Coronary artery (tissue), 2 donors: ENCODE results near the gene ANKRD36C.
"Not testable (repeated sequence)": the region's sequence is repeated elsewhere in the genome, so short reads cannot be mapped to it uniquely, and the experiment has no call there.

Source experiments
- DNase-seq: peaks from one replicate; pipeline ENCODE4 v3.0.0-alpha.2; 2017; ENCODE audit warnings: low spot score
- H3K27ac ChIP-seq, 2 donors: fragments of 200-600 bp; sonication (generic); one replicate each; pipeline ENCODE4 v1.5.1; 2016 to 2019
- H3K4me3 ChIP-seq: fragments of 200-600 bp; sonication (generic); 2 replicates; pipeline ENCODE4 v1.5.1; 2016; ENCODE audit warnings: mild to moderate bottlenecking, moderate library complexity
- TF ChIP-seq, protein P1 (sequence below): fragments of 200-600 bp; sonication (generic); IDR thresholded peaks from one replicate; pipeline ENCODE4 v1.5.1; 2019; ENCODE audit warnings: antibody characterized with exemption

Gene ANKRD36C

DNA sequence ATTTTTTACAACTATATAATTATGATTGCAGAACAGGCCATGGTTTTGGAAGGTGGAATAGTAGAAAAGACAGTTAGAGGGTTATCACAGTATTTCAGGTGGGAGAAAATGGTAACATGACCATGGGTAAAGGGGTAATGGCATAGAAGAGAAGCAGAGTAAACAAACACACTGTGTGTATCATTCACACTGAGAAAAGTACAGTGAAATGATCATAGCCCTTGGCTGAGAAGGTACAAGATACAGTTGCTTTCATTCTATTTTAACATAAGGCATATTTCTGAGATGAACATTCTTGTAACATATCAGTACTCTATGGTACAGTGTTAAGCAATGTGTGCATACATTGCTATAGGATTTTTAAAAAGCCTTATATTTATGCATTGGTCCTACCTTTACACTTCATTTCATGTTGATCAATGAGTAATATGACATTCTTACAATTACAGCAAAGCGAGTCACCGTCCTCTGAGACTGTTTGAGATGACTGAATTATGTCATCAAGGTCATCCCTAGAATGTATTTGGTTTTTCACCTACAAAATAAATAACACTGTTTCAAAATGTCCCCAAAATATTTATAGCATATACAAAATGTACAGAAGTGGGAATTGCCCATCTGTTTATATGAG, 124.5 kb downstream of the ANKRD36C start:
- H3K4me3 ChIP-seq, H3K27ac ChIP-seq, DNase-seq: not testable (repeated sequence)

DNA sequence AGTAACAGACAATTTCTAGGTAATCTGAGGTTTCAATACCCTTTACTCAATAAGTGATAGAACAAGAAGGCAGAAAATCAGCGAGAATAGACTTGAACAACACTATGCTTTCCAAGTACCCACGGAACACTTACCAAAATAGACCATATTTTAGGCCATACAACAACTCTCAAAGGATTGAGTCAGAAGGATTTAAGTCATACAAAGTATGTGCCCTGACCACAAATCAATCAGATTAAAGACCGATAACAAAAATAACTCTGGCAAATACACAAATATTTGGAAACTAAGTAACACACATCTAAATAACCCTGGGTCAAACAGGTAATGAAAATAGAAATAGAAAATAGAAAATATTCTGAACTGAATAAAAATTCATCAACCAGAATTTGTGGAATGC, 129.5 kb downstream of the ANKRD36C start:
- not testable (repeated sequence) for H3K4me3 ChIP-seq, DNase-seq, H3K27ac ChIP-seq

DNA sequence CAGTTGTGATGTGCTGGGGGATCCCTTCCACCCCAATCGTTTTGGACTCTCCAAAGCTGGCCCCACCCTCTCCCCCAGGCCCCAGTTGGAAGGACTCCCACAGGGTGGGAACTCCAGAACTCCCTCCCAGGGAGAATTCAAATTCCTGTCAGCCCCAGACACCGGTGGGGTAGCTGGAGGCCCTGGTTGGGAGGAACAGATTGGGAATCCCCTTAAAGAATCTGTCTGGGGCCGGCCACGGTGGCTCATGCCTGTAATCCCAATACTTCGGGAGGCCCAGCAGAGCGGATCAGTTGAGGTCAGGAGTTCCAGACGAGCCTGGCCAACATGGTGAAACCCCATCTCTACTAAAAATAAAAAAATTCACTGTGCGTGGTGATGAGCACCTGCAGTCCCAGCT, 155.5 kb downstream of the ANKRD36C start:
- no peak overlapping the region for H3K4me3 ChIP-seq
- TF ChIP-seq, protein P1, sequence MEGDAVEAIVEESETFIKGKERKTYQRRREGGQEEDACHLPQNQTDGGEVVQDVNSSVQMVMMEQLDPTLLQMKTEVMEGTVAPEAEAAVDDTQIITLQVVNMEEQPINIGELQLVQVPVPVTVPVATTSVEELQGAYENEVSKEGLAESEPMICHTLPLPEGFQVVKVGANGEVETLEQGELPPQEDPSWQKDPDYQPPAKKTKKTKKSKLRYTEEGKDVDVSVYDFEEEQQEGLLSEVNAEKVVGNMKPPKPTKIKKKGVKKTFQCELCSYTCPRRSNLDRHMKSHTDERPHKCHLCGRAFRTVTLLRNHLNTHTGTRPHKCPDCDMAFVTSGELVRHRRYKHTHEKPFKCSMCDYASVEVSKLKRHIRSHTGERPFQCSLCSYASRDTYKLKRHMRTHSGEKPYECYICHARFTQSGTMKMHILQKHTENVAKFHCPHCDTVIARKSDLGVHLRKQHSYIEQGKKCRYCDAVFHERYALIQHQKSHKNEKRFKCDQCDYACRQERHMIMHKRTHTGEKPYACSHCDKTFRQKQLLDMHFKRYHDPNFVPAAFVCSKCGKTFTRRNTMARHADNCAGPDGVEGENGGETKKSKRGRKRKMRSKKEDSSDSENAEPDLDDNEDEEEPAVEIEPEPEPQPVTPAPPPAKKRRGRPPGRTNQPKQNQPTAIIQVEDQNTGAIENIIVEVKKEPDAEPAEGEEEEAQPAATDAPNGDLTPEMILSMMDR = no peak
- DNase-seq = no peak
- H3K27ac ChIP-seq = no peak overlapping the region

DNA sequence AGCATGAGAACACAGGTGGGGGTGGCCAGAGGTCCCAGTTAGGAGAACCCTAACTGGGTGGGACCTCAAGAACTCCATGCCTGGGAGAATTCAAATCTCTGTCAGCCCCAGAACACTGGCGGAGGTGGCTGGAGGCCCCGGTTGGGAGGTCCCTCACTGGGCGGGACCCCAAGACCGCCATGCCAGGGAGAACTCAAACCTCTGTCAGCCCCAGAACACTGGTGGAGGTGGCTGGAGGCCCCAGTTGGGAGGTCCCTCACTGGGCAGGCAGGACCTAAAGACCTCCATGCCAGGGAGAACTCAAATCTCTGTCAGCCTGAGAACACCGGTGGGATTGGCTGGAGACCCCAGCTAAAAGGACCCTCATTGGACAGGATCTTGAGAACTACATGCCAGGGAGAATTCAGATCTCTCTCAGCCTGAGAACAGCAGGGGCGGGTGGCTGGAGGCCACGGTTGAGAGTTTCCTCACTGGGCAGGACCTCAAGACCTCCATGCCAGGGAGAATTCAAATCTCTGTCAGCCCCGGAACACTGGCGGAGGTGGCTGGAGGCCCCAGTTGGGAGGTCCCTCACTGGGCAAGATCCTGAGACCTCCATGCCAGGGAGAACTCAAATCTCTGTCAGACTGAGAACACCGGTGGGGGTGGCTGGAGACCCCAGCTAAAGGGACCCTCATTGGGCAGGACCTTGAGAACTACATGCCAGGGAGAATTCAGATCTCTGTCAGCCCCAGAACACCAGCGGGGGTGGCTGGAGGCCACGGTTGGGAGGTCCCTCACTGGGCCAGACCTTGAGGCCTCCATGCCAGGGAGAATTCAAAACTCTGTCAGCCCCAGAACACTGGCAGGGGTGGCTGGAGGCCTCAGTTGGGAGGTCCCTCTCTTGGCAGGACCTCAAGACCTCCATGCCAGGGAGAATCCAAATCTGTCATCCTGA, 157.3 kb downstream of the ANKRD36C start:
- DNase-seq, H3K4me3 ChIP-seq, H3K27ac ChIP-seq: not testable (repeated sequence)

DNA sequence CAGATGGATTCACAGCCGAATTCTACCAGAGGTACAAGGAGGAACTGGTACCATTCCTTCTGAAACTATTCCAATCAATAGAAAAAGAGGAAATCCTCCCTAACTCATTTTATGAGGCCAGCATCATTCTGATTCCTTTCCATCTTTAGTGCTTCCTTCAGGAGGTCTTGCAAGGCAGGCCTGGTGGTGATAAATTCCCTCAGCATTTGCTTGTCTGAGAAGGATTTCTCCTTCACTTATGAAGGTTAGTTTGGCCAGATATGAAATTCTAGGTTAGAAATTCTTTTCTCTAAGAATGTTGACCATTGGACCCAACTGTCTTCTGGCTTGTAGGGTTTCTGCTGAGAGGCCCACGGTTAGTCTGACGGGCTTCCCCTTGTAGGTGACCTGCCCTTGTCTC, 167.4 kb downstream of the ANKRD36C start:
- not testable (repeated sequence) for H3K4me3 ChIP-seq, DNase-seq, H3K27ac ChIP-seq

DNA sequence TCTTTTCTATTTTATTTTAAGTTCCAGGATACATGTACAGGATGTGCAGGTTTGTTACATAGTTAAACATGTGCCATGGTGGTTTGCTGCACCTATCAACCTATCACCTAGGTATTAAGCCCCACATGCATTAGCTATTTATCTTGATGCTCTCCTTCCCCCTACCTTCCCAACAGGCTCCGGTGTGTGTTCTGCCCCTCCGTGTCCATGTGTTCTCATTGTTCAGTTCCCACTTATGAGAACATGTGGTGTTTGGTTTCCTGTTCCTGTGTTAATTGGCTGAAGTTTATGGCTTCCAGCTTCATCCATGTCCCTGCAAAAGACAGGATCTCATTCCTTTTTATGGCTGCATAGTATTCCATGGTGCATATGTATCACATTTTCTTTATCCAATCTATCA, 174.1 kb downstream of the ANKRD36C start:
- H3K4me3 ChIP-seq, DNase-seq, H3K27ac ChIP-seq: not testable (repeated sequence)

DNA sequence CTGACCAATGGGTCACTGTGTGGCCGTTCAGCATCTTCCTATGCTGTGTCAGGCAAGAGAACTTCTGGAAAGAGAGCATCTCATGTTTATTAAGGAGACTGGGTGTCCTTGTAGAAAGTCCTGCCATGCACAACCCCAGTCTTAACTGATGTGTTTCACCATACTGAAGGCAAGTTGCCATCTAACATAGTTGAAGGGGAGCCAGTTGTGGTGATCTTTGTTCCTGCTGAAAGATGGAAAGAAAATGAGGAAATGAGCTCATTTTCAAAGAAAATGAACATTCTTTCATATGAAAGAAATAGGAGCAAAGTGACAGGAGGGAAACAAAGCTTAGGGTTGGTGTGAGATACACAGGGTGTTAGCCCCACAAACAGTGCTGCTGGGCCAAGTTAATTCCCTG, 178.3 kb downstream of the ANKRD36C start:
- H3K4me3 ChIP-seq, H3K27ac ChIP-seq, DNase-seq: not testable (repeated sequence)

DNA sequence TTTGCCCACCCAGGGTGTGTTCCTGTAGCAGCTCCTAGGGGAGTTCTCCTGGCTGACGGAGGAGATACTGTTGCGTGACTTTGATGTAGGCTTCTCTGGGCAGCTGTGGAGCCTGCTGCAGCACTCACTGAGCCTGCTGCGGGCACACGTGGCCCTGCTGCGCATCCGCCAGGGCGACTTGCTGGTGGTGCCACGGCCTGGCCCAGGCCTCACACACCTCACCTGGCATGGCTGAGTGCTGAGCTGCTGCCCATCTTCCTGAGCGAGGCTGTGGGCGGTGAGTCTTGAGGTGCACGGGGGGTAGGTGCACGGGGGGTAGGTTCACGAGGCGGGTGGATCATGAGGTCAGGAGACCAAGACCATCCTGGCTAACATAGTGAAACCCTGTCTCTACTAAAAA, 191.7 kb downstream of the ANKRD36C start:
- DNase-seq = no peak
- H3K4me3 ChIP-seq = no peak overlapping the region
- TF ChIP-seq, protein P1 = no peak
- no peak overlapping the region for H3K27ac ChIP-seq

DNA sequence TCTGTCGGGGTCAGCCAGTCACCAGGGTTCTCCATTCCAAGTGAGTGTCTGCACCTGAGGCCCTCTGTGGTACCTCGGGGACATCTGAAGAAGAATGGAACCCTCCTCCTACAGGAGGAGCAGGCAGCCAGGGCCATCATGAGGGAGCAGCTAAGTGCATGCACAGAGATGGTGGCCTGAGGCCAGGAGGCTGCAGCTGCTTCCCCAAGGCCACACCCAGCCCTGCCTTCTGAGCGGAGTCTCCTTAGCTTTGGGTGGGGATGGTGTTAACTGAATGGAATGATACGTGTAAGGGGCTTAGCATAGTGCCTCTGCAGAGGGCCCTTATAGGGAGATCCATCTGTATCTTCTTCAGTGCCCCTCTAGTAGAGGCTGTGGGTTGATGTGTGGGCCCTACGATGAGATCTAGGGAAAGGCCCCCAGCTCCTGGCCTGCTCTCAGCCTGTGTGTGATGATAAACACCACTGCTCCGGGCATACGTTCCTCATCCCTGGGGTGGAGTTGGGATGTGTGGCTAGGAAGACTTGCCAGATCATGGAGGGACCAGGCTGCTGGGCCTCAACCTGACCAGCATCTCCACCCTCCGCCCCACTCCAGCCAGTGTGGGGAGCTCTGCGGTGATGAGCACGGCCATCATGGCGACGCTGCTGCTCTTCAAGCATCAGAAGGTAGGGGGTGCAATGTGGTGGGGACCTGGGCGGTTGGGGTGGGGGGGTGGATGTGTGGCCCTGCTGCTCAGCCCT, 192.3 kb downstream of the ANKRD36C start:
- not testable (repeated sequence) for H3K4me3 ChIP-seq, DNase-seq, H3K27ac ChIP-seq

DNA sequence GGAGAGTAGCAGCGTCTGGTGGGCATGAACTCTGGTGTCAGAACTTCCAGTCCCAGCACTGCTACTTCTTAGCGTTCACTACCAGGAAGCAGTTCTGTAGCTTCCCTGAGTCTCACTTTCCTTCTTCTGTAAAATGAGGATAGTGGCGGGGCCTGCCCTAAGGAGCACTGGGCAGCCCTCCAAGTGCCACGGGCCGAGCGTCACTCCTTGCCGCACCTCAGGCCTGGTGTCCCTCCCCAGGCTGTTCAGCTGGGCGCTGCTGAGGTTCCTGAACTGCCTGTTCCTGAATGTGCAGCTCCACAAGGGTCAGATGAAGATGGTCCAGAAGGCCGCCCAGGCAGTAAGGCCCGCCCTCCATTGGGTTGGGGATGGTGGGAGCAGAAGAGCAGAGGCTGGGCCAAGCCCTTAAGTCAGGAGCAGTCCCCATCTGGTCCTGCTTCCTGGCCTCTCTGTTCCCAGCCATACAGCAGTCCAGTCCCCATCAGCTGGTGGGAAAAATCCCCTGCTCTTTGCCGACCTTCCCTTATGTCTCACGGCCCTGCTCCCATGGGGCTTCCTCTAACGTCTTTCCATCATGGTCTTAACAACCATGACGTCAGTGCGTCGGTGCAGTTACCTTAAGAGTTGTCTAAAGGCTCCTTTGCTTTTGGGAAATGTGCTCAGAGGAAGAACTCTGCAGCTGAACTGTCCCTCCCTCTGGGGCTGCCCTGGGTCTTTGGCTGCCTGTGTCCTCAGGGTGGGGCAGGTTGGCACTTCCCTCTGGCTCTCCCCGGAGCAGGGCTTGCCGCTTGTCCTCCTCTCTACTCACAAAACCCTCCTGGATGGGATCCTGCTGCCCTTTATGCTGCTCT, 195.2 kb downstream of the ANKRD36C start:
- DNase-seq, H3K27ac ChIP-seq, H3K4me3 ChIP-seq: not testable (repeated sequence)

DNA sequence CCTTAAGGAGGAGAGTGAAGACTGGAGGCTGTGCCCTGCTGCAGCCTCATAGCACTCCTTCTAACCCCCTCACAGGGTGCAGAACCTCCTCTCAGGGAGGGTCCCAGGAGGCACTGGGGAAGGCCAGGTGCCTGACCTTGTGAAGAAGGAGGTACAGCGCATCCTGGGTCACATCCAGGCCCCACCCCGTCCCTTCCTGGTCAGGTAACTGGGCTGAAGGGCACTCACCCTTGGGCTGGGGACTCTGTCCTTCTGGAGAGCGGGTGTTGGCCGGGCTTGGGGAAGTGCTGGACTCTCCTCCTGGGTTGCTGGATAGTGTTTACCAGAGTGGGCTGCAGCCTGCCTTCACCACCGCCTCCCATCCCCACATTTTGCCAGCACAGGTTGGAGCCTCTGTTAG, 197.7 kb downstream of the ANKRD36C start:
- not testable (repeated sequence) for H3K27ac ChIP-seq, DNase-seq, H3K4me3 ChIP-seq

DNA sequence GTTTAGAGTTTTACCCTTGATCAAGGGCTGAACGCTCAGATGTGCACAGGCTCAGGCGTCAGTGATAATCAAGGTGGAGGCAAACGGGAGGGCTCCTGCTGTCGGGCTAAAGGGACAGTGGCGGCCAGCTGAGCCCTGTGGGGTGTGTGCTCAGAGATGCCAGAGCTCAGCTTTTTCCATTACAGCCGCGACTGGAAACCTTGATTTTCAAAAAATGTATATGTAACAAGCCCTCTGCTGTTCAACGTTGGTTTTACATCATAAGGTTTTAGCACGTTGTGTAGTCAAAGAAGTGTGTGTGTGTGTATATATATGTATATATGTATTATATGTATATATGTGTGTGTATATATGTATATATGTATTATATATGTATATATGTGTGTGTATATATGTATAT, 201.4 kb downstream of the ANKRD36C start:
- not testable (repeated sequence) for H3K4me3 ChIP-seq, DNase-seq, H3K27ac ChIP-seq

DNA sequence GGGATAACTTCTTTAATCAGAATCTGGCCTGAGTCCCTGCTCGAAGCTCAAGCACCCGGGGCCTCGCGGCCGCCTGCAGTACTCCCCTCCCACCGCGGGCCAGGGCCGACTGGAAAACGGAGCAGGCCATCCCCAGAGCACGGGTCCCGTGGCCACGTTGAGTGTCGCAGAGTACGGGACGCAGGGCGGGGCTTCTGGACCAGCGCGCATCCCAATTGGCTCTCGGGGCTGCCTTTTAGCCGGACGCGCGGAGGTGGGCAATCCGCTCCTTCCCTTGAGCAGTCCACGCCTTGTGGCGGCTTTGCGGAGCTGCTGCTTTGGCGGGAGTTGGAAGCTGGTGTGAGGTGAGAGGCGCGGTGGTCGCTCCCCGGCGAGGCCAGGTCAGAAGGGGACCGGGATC, 202.2 kb downstream of the ANKRD36C start:
- not testable (repeated sequence) for H3K4me3 ChIP-seq, H3K27ac ChIP-seq, DNase-seq

DNA sequence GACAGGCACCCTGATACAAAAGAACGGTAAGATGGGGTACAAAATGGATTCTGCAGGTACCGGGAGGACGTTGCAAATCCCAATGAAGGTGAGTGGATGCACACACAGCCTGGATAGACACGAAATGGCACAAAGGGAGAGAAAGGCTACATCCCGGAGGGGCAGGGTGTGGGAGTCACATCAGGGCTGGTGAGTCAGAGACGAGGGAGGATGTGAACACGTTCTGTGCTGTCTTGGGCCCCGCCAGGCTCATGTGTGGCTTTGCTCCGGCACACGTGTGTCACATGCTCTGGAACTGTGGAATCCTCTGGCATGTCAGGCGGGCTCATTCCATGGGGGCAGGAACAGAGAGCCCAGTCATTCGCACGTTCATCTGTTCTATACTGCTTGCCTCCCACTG, 203.0 kb downstream of the ANKRD36C start:
- not testable (repeated sequence) for H3K27ac ChIP-seq, H3K4me3 ChIP-seq, DNase-seq
